ENCODE results near the gene FAM210B. TPM values are rescaled to one million over a fixed set of nuclear protein-coding genes. Genes with fewer than 3 reads are reported as not detected.

The FAM210B gene
- total RNA-seq, 1 experiment from 2014 or later: 23.9 TPM

DNA sequence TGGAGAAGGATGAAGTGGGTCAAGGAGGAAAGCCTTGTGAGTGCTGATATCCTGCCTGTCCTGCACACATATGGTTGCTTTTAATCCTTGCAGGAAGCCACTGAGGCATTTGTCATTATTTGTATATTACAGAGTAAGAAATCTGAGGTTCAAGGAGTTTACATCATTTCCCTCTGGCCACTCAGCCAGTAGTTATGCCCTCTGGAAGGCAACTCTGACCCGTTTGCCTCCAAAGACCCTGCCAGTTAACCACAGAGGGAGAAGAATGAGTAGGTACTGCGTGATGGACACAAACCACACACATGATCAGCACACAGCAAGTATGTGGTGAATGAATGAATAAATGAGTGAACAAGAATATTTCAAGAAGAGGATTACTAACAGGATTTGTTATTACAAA lies 7.9 kb upstream of the FAM210B start:
- DNase-seq: no peak
- no peaks in the 10 kb centered on the region for H3K36me3 ChIP-seq (replicated peaks; ENCODE audit: control insufficient read depth, insufficient read depth, low read length)

DNA sequence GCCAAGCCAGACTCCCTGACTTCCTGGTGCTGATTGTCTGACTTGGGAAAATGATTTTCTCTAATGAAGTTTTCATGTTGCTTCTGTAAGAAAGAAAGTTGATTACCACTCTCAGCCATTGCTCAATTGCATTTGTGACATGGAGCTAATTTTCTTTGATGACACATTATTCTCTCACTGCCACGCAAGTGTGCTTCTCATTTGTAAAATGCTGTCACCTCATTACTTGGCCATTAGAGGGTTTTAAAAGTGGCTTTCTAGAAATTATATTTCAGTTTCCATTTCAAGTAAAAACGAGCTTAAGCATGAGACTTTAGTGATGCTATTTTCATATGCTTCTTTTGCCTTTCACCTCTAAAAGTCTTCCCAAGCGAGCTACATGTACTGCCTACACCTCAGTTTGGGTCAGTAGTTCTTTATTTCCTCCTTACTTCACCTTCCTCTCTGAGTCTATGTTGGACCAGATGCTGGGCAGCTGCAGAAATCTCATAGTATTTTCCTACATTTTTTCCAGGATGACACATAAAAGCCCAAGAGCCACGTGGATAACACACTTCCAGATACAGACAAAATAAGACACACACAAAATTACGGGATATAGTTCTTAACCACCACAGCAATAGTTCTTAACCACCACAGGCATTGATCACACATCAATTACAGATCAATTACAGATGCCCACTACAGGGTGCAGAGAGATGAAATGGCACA lies 6.3 kb upstream of the FAM210B start:
- H3K4me3 ChIP-seq (ENCODE audit: insufficient read depth, low read depth, low read length): no peak overlapping the region
- peaks cover 6% of the 10 kb centered on the region for H3K27me3 ChIP-seq (ENCODE audit: control insufficient read depth, insufficient read depth, low read length)
- no peak for DNase-seq
- H3K36me3 ChIP-seq (replicated peaks; ENCODE audit: control insufficient read depth, insufficient read depth, low read length): no peaks in the 10 kb centered on the region

More for the DNA sequence above, 7.9 kb upstream of the FAM210B start:
- H3K4me3 ChIP-seq (ENCODE audit: insufficient read depth, low read depth, low read length): no peak overlapping the region
- peaks cover 14% of the 10 kb centered on the region for H3K27me3 ChIP-seq (ENCODE audit: control insufficient read depth, insufficient read depth, low read length)

DNA sequence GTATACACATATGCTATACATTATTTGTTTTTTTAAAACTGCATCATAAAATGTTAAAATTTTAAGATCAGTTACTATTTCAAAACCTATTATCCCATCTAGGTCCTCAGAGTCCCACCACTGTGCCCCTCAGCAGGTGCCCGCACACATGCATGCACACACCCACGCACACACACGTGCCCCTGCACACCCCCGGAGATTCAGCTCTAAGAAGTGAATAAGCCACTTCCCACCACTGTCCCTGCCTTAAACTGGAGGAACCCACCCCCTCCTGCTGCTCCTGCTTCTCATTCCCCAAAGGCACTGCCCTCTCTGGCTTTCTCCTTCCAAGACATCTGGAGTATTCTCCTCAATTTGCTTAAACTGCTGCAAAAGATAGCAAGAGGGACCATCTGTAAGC lies 5.4 kb upstream of the FAM210B start:
- no peak overlapping the region for H3K4me3 ChIP-seq (ENCODE audit: insufficient read depth, low read depth, low read length)
- no peaks in the 10 kb centered on the region for H3K36me3 ChIP-seq (replicated peaks; ENCODE audit: control insufficient read depth, insufficient read depth, low read length)
- DNase-seq: no peak
- peaks cover 6% of the 10 kb centered on the region for H3K27me3 ChIP-seq (ENCODE audit: control insufficient read depth, insufficient read depth, low read length)

DNA sequence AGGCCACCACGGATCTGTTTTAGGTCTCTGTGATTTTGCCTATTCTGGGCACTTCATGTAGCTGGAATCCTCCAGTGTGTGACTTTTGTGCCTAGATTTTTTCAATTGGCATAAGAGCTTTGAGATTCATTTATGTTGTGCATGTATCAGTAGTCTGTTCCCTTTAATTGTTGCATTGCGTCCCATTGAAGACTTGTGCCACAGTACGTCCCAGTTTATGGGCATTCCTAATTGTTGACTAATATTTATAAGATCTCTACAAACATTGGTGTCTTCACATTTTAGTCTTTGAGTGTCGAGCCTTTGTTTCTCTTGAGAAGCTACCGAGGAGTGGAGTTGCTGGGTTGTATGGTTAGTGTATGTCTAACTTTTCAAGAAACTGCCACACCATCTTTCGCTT lies 704 bp upstream of the FAM210B start:
- H3K4me3 ChIP-seq (ENCODE audit: insufficient read depth, low read depth, low read length): no peak overlapping the region
- peaks cover 5% of the 10 kb centered on the region; the same call in 1 of the 2 replicates for H3K27me3 ChIP-seq (ENCODE audit: control insufficient read depth, insufficient read depth, low read length)
- DNase-seq: no peak

DNA sequence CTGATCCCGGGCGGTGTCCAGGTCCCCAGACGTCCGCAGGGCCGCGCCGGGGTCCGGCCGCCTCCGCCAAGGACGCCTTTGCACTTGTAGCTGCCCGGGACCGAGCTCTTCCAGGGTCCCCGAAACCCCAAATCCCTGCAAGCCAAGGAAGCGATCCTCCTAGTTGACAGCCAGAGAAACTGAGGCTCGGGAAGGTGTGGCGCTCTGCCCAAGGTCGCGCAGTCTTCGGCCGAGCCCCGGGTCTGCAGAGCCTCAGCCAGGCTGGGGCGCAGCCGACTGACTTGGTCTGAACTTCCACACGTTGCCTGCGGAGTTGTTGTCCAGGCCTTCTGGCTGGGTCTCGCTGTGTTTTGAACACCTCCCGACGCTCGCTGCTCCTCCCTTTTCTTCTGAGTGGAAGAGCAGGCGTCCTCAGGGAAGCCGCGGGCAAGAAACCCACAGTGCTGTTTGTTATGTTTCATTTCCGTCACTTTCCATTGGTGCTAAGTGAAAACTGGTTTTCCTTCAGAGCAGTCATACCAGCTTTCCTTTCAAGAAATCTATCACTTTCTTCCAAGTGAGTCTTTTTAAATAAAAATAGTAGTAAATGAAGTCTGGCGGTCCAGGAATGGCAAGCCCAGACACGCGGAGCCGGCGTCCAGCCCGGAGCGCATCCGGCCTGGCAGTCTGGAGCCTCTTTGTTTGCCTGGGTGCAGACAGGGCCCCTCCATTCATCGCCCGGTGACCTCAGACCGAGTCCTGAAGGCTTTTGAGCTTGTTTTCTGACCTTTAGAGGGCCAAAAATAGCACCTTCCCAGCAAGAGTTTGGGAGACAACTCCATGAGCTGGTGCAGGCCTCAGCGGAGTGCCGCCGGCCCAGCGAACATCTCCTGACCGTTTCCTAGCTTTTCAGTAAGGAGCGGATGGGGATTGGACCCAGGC lies 698 bp downstream of the FAM210B start:
- Histone ChIP-seq H3K27me3 (ENCODE audit: control insufficient read depth, insufficient read depth, low read length) (peaks cover 5% of the 10 kb centered on the region; the same call in 1 of the 2 replicates), H3K4me3 (ENCODE audit: insufficient read depth, low read depth, low read length) (peak overlapping the region; percentile 76), H3K36me3 (replicated peaks; ENCODE audit: control insufficient read depth, insufficient read depth, low read length) (no peaks in the 10 kb centered on the region; the same call in 1 of the 2 replicates)
- peak; percentile 65 for DNase-seq

More for the DNA sequence above, 704 bp upstream of the FAM210B start:
- no peaks in the 10 kb centered on the region; the same call in 1 of the 2 replicates for H3K36me3 ChIP-seq (replicated peaks; ENCODE audit: control insufficient read depth, insufficient read depth, low read length)

DNA sequence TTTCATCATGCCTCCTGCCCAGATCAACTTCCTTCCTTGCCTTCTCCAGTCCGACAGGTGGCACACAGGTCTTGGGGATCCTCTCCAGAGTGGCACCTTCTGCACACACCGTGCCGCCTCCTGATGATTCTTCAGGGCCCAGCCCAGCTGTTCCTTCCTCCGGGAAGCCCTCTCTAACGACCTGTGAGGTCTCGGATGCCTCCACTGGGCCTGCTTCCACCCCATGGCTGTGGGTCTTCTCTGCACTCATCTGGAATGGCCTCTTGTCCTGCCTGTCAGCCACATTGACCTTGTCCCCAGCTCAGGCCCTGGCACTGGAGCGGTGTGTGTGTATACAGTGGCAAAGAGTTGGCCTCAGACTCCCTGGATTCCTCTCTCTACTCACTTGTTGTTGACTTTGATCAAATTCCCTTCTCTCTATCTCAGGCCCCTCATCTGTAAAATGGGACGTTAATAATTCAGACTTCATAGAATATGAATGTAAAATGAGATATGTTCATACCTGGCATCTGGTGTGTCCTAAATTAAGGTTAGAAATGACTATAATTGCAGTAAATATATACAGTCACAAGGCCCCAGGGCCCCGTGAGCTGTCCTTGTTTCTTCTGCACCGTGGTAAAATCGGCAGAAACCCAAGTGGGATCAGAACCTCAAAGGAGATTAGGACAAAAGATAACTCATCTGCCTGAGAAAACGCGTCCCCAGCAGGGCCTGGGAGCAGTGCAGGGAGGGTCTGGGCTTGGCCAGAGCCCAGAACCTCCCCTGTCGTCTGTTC lies 1.5 kb downstream of the FAM210B start:
- peaks cover 5% of the 10 kb centered on the region; the same call in 1 of the 2 replicates for H3K27me3 ChIP-seq (ENCODE audit: control insufficient read depth, insufficient read depth, low read length)
- no peaks in the 10 kb centered on the region; the same call in 1 of the 2 replicates for H3K36me3 ChIP-seq (replicated peaks; ENCODE audit: control insufficient read depth, insufficient read depth, low read length)
- DNase-seq: no peak
- H3K4me3 ChIP-seq (ENCODE audit: insufficient read depth, low read depth, low read length): peak overlapping the region; percentile 76

DNA sequence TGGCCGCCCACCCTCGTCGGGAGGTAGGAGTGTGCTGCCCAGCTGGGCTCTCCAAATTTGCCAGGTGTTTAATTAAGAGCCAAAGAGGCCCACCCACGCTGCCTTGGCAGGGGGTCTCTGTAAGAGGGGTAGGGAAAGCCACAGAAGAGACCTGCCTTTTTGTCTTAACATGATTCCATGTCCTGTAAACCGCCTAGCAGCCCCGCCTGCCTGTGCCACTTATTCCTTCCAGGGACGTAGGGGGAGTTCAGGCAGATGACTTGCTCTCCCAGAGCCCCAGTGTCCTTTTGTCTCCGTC lies 2.1 kb downstream of the FAM210B start:
- Histone ChIP-seq H3K4me3 (ENCODE audit: insufficient read depth, low read depth, low read length) (no peak overlapping the region), H3K27me3 (ENCODE audit: control insufficient read depth, insufficient read depth, low read length) (peaks cover 5% of the 10 kb centered on the region; the same call in 1 of the 2 replicates)
- no peak for DNase-seq

DNA sequence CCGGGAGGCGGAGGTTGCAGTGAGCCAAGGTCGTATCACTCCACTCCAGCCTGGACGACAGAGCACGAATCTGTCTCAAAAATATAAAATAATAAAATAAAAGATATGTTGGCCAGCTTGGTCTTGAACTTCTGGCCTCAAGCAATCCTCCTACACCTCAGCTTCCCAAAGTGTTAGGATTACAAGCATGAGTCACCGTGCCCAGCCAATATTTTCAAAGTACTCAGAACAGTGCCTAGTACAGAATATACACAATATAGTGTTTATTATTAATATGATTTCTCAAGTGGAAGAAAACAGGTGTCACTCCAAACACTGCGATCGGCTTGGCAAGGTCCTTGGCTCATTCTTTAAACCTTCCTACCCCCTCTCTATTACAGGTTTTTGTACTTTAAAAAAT lies 3.1 kb downstream of the FAM210B start:
- DNase-seq: no peak
- peaks cover 5% of the 10 kb centered on the region; the same call in 1 of the 2 replicates for H3K27me3 ChIP-seq (ENCODE audit: control insufficient read depth, insufficient read depth, low read length)
- no peaks in the 10 kb centered on the region; the same call in 1 of the 2 replicates for H3K36me3 ChIP-seq (replicated peaks; ENCODE audit: control insufficient read depth, insufficient read depth, low read length)
- H3K4me3 ChIP-seq (ENCODE audit: insufficient read depth, low read depth, low read length): no peak overlapping the region

More for the DNA sequence above, 2.1 kb downstream of the FAM210B start:
- no peaks in the 10 kb centered on the region; the same call in 1 of the 2 replicates for H3K36me3 ChIP-seq (replicated peaks; ENCODE audit: control insufficient read depth, insufficient read depth, low read length)

DNA sequence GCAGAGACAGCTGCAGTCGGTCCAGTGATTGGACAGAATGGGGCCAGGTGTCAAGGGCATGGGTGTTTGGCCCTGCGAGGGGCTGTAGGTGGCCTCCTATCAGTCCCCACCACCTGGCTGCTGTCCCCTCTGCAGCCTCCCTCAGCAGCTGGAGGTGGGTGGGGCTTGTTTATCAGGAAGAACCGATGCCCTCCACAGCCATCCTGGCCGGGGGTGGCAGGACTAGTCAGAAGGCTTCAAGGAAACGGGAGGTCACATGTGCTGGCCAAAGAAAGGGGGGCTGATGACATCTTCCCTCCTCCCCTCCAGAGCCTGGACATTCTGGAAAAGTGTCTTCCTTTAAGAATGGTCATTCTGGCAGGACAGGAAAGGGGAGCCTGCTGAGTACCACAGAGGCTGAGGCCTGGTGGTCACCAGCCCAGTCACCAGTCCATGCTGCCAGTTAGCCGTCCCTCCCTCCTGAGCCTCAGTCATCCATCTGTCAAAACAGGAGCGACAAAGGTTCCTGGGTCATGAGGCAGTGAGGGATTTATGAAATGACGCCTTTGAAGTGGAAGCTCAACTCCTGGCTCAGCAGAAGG lies 4.1 kb downstream of the FAM210B start:
- H3K27me3 ChIP-seq (ENCODE audit: control insufficient read depth, insufficient read depth, low read length): peaks cover 5% of the 10 kb centered on the region; the same call in 1 of the 2 replicates

DNA sequence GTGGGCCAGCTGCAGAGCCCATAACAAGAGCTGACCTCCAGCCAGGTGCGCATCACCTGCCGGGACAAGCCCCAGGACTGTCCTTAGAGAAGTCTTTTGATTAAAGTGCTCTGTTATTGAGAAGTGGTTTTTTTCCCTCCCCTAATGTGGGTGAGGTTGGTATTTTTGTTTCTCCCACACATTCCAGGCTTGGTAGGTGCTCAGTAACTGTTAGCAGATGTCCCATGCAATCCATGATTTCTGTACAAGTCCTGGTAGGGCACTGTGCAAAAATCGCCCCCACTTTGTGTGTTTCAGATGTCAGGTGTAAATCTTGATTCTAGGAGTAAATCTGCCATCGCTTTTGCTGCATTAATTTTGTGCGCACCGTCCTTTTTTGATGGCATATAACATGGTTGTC lies 4.7 kb downstream of the FAM210B start:
- no peak for DNase-seq
- Histone ChIP-seq H3K27me3 (ENCODE audit: control insufficient read depth, insufficient read depth, low read length) (peaks cover 5% of the 10 kb centered on the region; the same call in 1 of the 2 replicates), H3K4me3 (ENCODE audit: insufficient read depth, low read depth, low read length) (no peak overlapping the region), H3K36me3 (replicated peaks; ENCODE audit: control insufficient read depth, insufficient read depth, low read length) (no peaks in the 10 kb centered on the region; the same call in 1 of the 2 replicates)

More for the DNA sequence above, 4.1 kb downstream of the FAM210B start:
- H3K36me3 ChIP-seq (replicated peaks; ENCODE audit: control insufficient read depth, insufficient read depth, low read length): no peaks in the 10 kb centered on the region; the same call in 1 of the 2 replicates
- H3K4me3 ChIP-seq (ENCODE audit: insufficient read depth, low read depth, low read length): no peak overlapping the region
- DNase-seq: no peak

DNA sequence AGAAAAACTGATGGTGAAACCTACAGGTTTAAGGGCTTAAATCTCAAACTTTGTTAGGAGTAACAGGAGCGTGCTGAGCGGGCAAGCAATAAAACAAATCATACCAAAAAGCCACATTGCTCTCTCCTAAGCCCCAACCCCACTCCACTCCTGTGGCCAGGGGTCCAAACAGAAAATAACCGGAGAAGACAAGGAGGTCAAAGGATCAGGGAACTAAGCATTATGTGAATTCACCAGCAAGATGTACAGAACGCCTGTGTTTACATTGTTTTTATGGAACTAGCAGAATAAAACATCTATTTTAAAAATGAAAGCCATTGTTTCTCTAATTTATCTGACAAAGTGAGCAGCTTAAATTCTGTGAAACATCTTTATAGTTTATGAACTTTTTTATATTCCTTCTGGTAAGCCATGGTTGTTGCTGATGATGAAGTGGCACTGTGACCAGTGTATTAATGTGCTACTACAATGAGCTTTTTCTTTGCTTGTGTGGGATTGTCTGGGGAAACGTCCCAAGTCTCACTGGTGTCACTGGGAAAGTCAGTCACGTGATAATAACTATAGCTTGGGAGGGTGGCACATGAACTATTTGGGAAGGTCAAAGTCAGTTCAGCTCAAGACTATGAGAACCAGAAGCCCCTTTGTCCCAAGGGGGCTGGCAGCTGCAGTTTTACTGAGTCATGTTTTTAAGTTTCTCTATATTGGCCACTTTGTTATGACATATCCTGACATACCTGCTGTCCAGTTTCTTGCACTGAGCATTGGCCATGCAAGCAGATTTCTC lies 9.8 kb downstream of the FAM210B start:
- H3K36me3 ChIP-seq (replicated peaks; ENCODE audit: control insufficient read depth, insufficient read depth, low read length): peaks cover 16% of the 10 kb centered on the region
- H3K4me3 ChIP-seq (ENCODE audit: insufficient read depth, low read depth, low read length): no peak overlapping the region
- no peaks in the 10 kb centered on the region for H3K27me3 ChIP-seq (ENCODE audit: control insufficient read depth, insufficient read depth, low read length)
- DNase-seq: no peak

DNA sequence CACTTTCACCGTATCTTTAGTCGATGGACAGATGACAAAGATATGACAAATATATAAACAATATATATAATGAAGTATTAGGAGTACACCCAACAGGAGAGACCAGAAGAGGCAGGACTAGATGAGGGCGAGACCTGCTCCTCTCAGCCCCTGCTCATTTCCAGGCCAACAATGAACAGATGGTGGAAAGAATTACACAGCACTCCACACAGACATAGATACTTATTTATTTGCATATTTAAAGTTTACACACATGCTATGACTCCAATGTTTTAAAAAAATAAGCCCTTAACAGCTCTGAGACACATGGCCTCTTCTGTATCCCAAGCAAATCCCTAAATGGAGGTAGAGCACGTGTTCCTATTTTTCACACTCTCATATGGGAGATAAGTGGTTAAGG lies 10.4 kb downstream of the FAM210B start:
- DNase-seq: no peak
- H3K27me3 ChIP-seq (ENCODE audit: control insufficient read depth, insufficient read depth, low read length): no peaks in the 10 kb centered on the region
- H3K4me3 ChIP-seq (ENCODE audit: insufficient read depth, low read depth, low read length): no peak overlapping the region
- peaks cover 19% of the 10 kb centered on the region for H3K36me3 ChIP-seq (replicated peaks; ENCODE audit: control insufficient read depth, insufficient read depth, low read length)

DNA sequence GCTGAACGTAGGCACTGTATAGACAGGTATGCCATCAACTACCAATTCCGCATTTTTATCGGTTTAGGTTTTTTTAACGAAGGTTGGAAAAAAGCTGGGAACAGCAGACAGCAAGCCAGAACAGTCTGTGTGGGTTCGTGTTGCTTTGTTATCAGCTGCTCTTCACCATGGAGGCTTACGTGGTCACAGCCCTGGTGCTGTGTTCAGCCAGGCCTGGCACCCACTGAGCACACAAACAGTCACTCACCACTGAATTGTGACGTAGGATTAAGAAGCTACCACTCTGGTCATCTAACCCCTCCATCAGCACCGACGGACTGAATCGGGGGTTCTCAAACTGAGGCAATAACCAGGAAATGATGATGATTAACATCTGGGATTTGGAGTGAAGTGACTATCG lies 13.2 kb downstream of the FAM210B start:
- Histone ChIP-seq H3K27me3 (ENCODE audit: control insufficient read depth, insufficient read depth, low read length) (no peaks in the 10 kb centered on the region), H3K4me3 (ENCODE audit: insufficient read depth, low read depth, low read length) (no peak overlapping the region), H3K36me3 (replicated peaks; ENCODE audit: control insufficient read depth, insufficient read depth, low read length) (peaks cover 24% of the 10 kb centered on the region)
- no peak for DNase-seq
